ENCODE measurements around the gene COL24A1.

Gene COL24A1

DNA sequence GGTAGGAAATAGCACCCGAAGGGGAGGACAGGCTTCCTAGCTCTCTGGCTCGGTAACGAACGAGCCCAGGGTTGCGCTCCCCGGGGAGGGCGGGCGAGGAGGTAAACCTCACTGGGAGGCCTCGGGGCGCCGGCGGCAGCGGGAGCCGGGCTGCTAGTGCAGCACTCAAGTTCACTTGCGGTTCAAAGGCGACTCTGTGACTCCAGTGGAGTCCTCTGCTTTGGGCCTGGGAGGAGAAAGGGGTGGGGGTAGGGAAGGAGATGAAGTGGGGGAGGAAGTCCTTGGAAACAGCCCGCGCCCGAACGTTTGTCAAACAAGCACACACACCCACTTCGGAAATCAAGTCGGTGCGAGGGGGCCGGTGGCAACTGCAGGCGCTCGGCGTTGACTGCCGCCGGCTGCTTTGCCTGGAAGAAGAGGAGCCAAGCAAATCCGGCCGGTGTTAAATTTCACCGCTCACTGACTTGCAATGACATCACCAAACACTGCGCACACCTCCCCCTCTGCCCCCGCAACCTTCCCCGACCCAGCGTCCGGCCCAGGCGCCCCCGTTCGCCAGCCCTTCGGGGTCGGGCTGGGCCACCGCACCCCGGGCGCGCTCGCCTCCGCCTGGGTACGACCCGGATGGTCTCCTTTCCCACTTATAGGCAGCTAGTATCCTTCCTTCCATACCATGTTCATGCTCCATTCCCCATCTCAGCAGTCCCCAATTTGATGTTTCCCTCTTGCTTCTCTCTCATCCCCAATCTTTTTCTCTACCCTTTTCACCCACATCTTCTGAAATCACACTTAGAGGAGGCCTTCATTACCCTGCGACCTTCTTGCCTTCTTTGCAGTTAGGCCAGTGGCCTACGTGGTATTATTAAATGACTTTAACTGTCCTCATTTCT is at the start of gene COL24A1:
COL24A1 (minus strand) TSS at position 207 of the 890 bp plus-strand sequence. CDS start 376 bp downstream, outside the sequence.
- DNase-seq (ENCODE audit: low read depth) = no peak

DNA sequence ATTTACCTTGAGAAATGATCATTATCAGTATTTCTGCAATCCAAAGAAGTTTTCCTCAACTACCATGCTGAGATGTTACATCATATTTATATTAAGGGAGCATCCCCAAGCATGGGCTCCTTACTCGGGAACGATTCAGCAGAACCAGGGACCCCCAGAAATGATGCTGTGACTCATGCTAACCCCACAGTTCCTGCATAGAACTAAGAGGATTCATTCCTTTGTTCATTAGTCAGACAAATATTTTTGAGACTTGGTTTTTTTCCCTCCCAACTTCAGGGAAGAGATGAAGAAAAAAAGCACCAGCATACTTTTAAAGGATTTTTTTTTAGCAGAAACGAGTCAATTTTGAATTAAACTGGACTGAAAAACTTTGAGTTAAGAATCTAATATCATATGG is 49.2 kb upstream of the COL24A1 start:
- no peak for DNase-seq (ENCODE audit: low read depth)

DNA sequence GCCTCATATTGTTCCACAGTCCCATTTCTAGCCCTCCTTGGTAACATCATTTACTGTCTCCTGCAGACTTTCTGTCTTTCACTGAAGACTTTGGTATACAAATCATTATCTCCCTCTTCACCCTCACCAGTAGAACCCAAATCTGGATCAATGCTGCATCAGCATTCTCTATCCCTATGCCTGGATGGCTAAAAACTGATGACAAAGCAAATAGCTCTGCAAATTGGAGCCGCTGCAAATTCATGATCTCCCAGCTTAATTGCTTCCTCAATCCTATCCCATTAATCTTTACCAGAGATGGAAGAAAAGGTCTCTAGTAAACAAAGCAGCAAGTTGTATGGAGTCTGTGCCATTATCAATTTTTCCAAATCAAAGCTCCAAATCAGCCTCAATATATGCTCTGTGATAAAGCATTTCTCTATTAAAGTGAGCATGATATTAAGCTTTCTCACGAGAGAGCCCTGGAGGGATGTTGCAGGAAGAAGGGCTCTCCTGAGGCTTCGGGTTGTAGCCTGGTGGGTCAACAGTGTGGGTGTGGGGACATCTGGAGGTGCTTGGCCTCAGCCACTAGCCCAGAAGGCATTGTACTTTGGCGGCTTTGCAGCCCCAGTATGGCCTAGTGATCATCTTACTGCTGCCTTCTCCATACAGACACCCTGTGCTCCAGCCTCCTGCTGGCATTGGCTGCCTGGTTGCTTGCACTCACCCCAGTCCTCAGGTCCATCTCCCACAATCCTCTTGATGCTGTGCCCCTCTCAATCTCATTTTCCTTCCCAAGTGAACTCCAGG is 46.2 kb upstream of the COL24A1 start:
- DNase-seq (ENCODE audit: low read depth) = no peak

DNA sequence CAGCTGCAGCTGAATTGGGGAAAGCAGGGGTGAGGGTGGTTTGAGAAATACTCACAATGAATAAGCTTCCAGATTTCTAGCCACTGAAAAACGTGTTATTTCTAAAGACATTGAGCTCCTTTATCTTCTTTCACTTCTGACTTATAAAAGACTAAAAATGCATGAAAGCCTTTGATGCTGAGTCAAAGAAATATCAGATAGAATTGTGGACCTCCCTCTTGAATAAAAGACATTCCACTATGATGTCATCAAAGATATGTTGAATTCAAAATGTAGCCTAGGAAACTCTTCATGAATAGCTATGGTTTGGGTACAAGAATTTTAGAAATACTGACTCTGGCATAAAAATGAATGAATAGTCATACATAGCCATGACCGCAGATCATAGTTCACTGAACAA is 44.7 kb upstream of the COL24A1 start:
- no peak for DNase-seq (ENCODE audit: low read depth)

DNA sequence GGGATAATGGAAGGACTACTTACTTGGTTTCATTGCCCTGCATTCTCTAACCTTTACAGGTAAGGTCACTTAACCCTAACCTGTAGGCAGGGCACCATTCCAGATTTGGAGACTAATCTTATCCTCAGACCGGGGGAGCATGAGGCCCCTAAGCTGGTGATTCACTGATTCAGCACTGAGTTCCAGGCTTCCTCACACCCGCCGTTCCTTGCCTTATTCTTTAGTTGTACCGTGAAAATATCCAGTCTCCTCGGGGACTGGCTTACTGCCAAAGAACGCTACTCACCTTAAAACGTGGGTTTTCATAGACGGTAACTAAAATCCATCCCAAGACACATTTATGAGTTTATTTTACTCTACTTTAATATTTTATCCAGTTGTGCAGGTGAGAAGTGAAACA is 44.3 kb upstream of the COL24A1 start:
- DNase-seq (ENCODE audit: low read depth) = no peak

DNA sequence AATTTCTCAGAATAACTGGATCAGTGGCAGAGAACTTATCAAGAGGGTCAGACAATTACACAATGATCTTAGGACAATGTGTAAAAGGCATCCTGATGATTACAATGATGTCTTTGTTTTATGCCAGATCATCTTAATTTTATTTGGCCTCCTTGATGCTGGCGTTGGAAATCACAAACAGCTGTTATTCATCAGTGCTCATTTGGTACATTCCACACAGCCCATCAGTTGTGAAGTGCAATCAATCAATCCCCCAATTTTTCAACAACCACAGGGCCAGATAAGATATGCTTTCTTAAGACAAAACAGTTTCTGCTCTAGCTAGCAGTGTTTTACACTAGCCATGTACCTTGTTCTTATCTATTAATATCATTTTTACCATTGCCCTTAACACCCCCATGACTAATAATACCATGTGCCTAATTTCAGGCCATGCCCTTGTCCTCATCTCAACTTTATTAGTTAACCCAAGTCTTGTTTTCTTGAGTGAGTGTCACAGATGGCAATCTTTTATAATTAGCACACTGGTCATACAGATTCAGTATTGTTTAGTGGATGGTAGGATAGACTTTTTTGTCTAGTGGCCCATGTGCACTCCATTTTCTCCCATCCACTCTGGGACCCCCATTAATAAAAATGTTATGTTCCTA is 40.8 kb upstream of the COL24A1 start:
- no peak for DNase-seq (ENCODE audit: low read depth)

DNA sequence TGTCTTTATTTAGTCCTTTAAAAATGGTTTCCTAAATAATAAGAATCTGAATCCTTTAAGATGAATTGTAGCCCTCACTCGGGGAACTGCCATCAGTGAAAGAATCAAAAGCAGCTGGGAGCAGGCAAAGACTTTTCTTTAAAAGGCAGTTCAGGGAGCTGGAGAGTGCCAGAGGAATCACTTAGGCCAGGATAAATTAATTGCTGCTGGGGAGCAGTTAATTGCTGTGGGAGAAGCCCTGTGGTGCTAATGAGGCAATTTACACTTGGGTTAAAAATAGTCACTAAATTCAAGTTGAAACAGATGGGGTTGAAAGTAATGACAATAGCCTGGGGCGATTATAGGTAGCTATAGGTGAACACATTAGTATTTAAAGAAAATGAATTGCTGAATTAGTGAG is 38.7 kb upstream of the COL24A1 start:
- no peak for DNase-seq (ENCODE audit: low read depth)

DNA sequence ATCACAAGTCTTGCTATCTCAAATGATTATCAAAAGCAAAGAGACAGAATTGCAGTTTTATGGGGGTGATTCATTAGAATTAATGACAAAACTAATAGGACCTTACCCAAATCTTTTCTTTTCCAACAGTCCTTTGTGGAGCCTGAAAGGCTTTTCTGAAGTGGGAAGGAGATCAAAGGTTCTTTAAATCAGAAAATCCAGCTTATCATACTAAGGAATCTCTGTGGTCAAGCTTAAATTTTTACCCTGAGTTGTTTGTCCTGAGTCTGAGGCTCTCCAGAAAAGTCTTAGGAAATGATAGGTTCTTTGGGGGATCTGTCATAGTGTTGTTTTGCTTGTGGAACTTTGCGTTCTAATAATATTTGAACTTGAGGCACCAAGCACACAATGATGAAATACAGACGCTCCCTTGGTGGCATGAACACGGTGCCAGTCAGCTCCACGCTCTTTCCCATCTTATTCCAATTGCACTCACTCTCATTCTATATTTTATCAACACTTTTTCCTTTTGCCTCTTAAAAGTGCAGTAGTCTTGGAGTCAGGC is 38.0 kb upstream of the COL24A1 start:
- no peak for DNase-seq (ENCODE audit: low read depth)

DNA sequence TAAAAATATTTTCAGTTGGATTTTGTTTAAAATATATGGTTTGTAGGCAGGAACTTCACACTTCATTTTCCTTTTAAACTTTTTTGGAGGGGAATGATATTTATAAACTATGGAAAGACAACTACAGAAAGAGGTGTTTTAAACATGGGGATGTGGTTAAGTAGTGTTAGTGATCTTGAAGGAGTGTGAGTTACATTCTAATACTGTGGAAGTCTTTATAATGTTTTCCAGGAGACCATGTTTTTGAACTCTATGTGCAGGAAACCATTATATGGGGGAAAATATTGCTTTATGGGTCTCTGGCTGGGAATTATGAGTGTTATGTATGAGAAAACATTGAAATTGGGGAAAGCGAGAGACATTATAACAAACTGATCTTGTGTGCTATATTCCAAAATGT is 35.8 kb upstream of the COL24A1 start:
- DNase-seq (ENCODE audit: low read depth) = no peak

DNA sequence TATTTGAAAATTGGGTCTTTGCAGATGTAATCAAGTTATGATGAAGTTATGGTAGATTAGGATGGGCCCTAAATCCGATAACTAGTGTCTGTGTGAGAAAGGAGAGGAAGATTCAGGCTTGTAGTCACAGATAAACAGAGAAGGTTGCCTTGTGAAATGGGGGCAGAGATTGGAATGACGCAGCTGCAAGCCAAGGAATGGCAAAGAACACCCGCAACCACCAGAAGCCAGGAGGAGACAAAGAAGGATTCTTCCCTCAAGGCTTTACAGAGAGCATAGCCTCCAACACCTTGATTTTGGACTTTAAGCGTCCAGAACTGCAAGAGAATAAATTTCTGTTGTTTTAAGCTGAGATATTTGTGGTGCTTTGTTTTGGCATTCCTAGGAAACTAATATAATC is 35.4 kb upstream of the COL24A1 start:
- no peak for DNase-seq (ENCODE audit: low read depth)

DNA sequence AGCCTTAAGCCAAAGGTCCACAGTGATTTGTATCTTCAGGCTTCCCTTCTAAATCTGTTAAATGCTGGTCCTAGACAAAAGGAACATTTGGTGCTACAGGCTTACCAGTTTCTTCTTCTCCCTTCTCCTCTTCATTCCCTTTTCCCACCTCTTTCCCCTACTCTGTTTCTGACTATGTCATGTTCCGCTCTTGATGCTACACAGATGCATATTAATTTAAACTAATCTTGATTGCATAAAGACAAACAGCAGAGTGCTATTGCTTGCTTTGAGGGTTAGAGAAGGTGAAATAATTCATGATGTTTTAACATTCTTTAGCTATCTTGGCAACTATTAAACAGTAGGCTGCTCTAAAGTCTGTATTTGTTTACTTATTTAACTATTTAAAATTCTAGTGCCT is 34.3 kb upstream of the COL24A1 start:
- DNase-seq (ENCODE audit: low read depth) = no peak

DNA sequence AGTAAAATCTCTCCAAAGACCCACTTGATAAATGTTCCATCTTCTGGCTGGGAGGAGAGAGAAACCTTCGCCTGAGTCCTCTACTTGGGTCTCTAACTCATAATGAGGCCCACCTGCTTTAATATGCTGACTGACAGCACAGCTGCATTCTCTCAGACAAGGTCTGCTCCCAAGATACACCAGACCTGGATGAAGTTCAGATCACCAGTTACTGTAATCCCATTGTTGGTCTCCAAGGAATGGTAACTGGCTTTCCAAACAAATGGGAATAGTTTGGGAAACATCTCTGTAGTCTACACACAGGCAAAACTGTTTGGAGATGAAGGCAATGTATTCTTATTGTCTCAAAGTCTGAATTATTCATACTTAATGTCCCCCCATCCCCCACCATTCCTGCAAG is 27.9 kb upstream of the COL24A1 start:
- no peak for DNase-seq (ENCODE audit: low read depth)

DNA sequence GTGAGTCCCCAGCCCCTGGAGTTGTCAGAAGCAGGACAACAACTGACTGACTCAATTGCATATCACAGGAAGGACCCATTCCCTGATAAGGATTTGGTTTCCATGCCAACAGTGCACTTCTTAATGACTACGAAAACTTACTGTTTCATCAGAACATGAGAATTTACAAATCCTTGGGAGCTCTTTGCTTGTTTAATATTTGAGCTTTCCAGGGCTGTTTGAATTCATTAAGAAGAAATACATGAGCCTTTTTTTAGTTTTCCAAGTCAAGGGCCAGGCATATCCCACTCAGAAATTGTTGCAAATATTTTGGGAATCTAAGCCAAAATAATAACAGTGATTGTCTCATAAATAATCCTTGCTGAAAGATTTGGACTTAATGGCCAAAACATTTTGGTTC is 27.2 kb upstream of the COL24A1 start:
- DNase-seq (ENCODE audit: low read depth) = no peak

DNA sequence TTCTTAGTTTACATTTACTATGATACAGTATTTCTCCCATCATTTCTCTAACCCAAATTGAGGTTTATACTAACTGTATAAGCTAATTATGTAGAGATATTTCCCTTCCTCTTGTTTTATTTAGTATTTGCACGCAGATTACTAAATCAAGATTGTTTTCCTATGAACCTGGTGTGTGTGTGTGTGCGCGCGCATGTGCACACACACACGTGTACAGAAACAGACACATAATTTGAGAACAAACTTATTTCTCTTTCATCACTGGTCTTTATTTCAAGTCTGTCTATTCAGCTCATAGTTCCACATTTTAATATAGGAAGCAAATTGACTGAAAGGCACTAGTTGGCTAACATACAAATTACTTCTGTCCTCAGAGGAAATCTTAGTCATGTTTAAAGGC is 19.7 kb upstream of the COL24A1 start:
- no peak for DNase-seq (ENCODE audit: low read depth)

DNA sequence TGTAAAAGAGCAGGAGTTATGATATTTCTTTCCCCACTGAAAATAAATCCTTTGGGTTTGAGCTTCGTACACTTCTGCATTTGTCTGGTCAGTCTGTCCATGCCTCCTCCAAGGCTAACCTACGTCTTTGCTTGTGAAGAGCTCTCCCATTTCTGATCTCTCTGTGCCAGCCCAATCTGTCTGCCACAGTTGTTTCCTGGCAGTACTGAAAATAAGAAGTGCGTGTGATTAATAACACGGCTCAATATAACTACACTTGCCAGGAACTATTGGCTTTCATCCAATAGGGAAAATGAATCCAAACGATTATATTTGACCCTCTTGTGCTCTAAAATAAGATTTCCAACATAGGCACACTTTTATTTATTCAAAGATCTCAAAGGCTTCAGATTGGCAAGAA is 19.2 kb upstream of the COL24A1 start:
- DNase-seq (ENCODE audit: low read depth) = no peak

DNA sequence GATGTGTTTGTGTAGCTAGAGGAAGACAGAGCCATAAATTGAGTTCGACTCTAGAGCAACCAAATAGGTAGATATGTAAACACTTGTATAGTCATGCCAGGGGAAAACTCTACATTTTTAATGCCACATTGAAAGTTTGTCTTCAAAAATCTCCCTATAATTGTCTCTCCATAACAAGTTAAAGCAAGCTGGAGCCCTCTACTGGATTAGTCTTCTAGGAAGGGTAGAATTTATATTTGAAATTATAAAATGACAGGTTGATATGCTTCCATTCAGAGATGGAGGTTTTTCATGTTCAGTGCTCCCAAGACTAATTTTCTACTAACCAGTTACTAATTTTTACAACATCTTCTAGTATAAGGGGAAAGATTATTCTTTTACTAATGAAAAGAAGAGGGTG is 13.1 kb upstream of the COL24A1 start:
- no peak for DNase-seq (ENCODE audit: low read depth)

DNA sequence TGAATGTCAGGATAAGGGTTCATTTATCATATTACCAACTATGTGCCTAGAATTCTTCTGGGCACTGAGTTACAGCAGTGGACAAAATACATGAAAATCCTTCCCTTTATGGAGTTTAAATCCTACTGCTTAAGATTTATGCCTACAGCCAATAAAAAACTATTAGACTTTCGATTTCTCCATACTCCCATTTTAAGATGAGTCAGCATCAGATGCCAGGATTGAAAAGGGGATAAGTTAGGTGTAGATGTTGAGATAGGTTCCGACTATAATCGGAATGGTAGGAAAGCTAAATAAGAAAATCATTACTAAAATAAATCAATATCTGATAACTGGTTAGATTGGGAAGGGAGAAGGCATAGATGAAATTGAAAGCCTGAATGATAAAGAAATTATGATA is 3.2 kb upstream of the COL24A1 start:
- DNase-seq (ENCODE audit: low read depth) = no peak

DNA sequence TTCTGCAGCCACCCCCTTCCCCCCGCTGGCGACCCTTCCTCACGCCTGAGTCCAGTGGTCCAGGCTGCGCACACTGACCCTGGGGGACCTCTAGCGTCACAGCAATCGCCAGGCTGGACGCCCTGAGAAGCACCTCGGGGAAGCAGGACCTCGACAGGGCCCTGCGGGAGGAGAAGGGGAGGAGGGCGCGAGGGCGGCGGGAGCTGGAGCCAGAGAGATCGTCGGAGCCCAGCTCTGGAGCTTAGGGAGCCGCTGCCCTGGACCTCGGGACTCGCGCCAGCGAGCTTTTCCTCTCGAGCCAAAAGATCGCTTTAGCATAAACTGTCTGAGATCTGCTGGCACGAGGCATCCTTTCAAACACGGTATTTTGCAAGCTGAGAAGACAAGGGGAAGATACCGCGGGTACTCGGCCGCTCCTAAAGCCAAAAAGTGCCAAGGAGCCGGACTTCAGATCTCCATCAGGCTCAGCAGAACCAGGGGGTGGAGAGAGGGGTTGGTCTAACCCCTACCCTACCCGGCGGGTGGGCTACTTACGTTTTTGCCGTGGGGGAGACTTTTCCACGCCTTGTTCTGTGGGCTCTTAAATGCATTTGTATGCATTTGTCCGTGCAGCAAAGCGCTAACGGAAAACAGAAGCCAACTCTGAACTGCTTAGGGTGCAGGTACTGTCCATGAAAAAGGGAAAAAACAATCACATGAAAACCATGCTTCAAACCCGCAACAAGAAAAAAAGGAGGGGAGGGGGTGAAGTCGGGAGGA is 586 bp downstream of the COL24A1 start:
- DNase-seq (ENCODE audit: low read depth) = no peak

DNA sequence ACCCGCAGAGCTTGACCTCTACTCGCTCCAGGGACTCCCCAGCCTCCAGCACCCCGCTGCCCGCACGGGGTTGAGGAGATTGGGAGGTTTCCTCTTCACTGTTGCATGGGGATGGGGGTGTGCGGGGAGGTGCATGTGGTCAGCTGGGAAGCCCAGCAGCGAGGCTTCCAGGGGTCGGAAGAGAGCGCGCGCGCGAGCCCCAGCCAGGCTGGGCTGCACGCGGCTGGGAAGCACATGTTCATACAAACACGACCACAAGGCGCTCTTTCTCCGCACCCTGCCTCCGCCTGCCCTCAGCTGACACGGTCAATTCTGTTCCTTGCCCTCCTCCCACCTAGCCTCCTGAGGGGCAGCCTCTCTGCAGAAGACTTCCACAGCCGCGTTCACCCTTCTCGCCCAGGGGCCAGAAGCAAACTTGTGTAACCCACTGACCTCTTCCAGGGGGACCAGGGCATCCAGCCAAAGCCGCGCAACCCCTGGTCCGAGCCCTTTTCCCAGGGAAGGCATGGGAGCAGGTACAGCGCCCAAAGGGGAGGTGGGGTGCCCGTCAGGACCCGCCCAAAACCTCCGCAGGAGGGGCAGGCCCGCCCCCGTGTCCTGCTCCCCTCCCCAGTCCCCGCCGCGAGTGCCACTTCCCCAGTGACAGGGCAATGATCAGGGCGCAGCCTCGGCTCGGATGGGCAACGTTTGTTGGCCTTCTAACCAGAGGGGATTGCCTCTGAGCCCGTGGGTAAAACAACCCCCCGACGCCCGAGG is 1.3 kb downstream of the COL24A1 start:
- no peak for DNase-seq (ENCODE audit: low read depth)

DNA sequence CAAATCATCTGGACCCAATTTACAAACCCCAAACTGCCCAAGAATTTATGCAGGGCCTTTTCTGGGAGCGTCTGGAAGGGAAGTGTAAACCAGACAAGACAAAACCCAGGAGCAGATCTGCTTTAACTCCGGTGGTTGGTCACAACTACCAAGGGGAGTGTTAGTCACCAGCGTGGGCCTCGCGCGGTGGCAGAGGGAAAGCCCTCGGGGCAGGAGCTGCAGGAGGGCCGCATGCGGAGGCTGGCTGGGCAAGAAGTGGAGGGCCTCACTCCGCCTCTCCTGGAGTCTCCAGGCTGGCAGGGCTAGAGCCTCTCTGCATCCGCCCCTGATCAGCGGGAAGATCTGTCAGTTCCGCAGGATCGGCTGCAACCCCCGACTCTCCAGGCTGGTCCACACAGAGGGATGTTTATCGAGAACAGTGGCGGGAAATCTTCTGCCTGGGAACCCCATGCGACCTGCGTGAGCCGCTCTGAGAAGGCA is 2.0 kb downstream of the COL24A1 start:
- no peak for DNase-seq (ENCODE audit: low read depth)

DNA sequence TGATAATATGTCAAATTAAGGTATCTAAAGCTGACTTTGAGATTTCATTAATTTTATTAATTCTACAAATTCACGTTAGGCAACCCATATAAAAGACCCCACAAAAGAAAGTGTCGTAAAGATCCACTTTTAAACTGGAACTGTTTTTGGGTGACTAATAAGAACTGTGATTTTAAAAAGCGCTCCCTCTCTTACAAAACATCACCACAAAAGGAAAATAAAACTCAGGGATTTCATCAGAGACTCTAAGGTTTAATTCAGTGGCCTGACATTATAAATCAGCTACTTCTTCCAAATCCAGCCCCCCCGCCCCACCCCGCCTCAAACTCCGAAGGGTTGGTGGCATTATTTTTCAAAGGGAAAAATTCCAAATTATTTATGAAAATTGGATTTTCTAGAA is 2.7 kb downstream of the COL24A1 start:
- DNase-seq (ENCODE audit: low read depth) = no peak

Data from stimulated activated CD8-positive, alpha-beta memory T cell treated with anti-CD3 and anti-CD28 coated beads, Interleukin-12 subunit alpha, Interleukin-12 subunit beta, amount 100 ng/mL, for 1 hour (primary cell).